Gastrocnemius medialis (tissue), 4 donors: Measurements from ENCODE around the gene ATP11B. TPM values are rescaled to one million over a fixed set of nuclear protein-coding genes. Genes with fewer than 3 reads are reported as not detected.
A peak's percentile ranks its signal among the peaks of the same experiment; 100 is the strongest.

Source experiments
- ATAC-seq, 2 donors: fragments of 150-250 bp; one replicate each; pipeline ENCODE4 v1.9.1; 2016
- DNase-seq, 2 donors: peaks; one replicate each; pipeline ENCODE4 v3.0.0-alpha.2; 2019
- H3K27ac ChIP-seq, 4 donors: fragments of 200-600 bp; sonication (generic); 1 replicate in 1 of 4; 2 replicates in 3 of 4; pipeline ENCODE4 v1.5.1; 2016 to 2018; ENCODE audit warnings: mild to moderate bottlenecking in 2 of 4, moderate library complexity in 1 of 4
- H3K27me3 ChIP-seq, 3 donors: fragments of 200-600 bp; sonication (generic) in 2 of 3; 1 replicate in 1 of 3; 2 replicates in 2 of 3; pipeline versions ENCODE4 v1.5.1 to v1.6.0; 2016 to 2019; ENCODE audit warnings: mild to moderate bottlenecking in 1 of 3, moderate library complexity in 1 of 3
- H3K36me3 ChIP-seq, 2 donors: fragments of 200-600 bp; sonication (generic) in 1 of 2; one replicate each; pipeline ENCODE4 v1.5.1; 2017 to 2018
- H3K4me1 ChIP-seq, 2 donors: fragments of 200-600 bp; sonication (generic) in 1 of 2; one replicate each; pipeline ENCODE4 v1.5.1; 2016 to 2017; ENCODE audit warnings: mild to moderate bottlenecking in 2 of 2
- H3K4me3 ChIP-seq, 4 donors: fragments of 200-600 bp; sonication (generic) in 3 of 4; 1 replicate in 1 of 4; 2 replicates in 3 of 4; pipeline ENCODE4 v1.5.1; 2016 to 2019; ENCODE audit warnings: mild to moderate bottlenecking in 2 of 4
- H3K9me3 ChIP-seq, 3 donors: fragments of 200-600 bp; sonication (generic) in 2 of 3; 1 replicate in 1 of 3; 2 replicates in 2 of 3; pipeline ENCODE4 v1.5.1; 2016 to 2019
- POLR2A ChIP-seq, 2 donors: fragments of 450-650 bp; IDR thresholded peaks; one replicate each; pipeline ENCODE4 v1.6.1; 2017; ENCODE audit warnings: antibody characterized with exemption in 2 of 2, mild to moderate bottlenecking in 2 of 2, moderate library complexity in 2 of 2
- in situ Hi-C, 4 donors: fragments of 200-750 bp; cut with MboI; loops; one replicate each; pipeline versions ENCODE4 v1.15.0 to v1.8.0; 2017; ENCODE audit warnings: low sequenced_read_pairs in 4 of 4
- intact Hi-C: fragments of 100-400 bp; cut with DNase I; formaldehyde crosslinking; loops from one replicate; pipeline ENCODE4 v1.15.1; 2023; ENCODE audit warnings: low total_unique reads
- total RNA-seq, 4 donors: library from RNA; depleted of rRNA; stranded (reverse); fragments of >200 nt; gene quantifications; one replicate each; pipeline versions ENCODE4 v1.1.0 to v1.2.3, GENCODE V29; 2016
- TF ChIP-seq, protein P1 (sequence below), 5 experiments: fragments of 450-650 bp in 3 of 5; fragments of 200-600 bp in 2 of 5; sonication (generic) in 2 of 5; IDR thresholded peaks in 4 of 5; conservative IDR thresholded peaks in 1 of 5; 1 replicate in 4 of 5; 2 replicates in 1 of 5; pipeline ENCODE4 v1.5.1; 2016 to 2019; ENCODE audit warnings: antibody characterized with exemption in 5 of 5, mild to moderate bottlenecking in 3 of 5, moderate library complexity in 3 of 5

Gene ATP11B
- total RNA-seq, 4 donors from 2014 or later: 16.3 to 44.6 (median 23.4) TPM

GRCh38 chr3:182802413-182803390, 9.4 kb downstream of the ATP11B start:
- peak overlapping the region in 2 of 4 donors; percentile 23 to 41 for H3K27ac ChIP-seq
- in situ Hi-C loops: no loop called here
- no peak for DNase-seq
- H3K4me3 ChIP-seq: no peak overlapping the region
- no peaks in the 10 kb centered on the region for H3K9me3 ChIP-seq
- ATAC-seq: peak in 1 of 2 donors; percentile 61
- no peaks in the 10 kb centered on the region for H3K27me3 ChIP-seq
- H3K36me3 ChIP-seq: no peaks in the 10 kb centered on the region
- H3K4me1 ChIP-seq: peaks cover 26 to 41% of the 10 kb centered on the region in 2 donors
- intact Hi-C loops: no loop called here
- TF ChIP-seq POLR2A (IDR thresholded peaks at IDR 0.05): no peak
- TF ChIP-seq, protein P1, sequence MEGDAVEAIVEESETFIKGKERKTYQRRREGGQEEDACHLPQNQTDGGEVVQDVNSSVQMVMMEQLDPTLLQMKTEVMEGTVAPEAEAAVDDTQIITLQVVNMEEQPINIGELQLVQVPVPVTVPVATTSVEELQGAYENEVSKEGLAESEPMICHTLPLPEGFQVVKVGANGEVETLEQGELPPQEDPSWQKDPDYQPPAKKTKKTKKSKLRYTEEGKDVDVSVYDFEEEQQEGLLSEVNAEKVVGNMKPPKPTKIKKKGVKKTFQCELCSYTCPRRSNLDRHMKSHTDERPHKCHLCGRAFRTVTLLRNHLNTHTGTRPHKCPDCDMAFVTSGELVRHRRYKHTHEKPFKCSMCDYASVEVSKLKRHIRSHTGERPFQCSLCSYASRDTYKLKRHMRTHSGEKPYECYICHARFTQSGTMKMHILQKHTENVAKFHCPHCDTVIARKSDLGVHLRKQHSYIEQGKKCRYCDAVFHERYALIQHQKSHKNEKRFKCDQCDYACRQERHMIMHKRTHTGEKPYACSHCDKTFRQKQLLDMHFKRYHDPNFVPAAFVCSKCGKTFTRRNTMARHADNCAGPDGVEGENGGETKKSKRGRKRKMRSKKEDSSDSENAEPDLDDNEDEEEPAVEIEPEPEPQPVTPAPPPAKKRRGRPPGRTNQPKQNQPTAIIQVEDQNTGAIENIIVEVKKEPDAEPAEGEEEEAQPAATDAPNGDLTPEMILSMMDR (IDR thresholded peaks at IDR 0.05 in 4 of 5, conservative IDR thresholded peaks at IDR 0.05 in 1 of 5): no peak

DNA sequence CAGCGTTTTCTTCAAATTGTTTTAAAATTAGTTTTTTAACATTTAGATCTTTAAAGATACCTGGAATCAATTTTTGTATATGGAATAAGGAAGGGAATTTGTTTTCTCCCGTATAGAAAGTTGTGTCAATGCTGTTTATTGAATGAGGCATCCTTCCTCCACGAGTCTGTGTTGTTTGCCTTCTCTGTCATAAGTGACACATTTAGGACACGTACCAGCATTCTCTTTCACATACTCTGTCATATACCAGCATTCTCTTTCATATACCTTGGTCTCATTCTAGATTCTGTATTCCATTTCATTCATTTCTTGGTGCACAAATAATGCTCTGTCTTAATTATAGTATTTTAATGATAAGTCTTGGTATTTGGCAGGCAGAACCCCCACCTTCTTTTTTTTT, 10.3 kb downstream of the ATP11B start:
- DNase-seq: no peak
- no peak overlapping the region for H3K27ac ChIP-seq
- no peaks in the 10 kb centered on the region for H3K36me3 ChIP-seq
- H3K27me3 ChIP-seq: no peaks in the 10 kb centered on the region
- in situ Hi-C loops (no loop called here), intact Hi-C loops (no loop called here)
- no peaks in the 10 kb centered on the region for H3K9me3 ChIP-seq
- ATAC-seq: no peak
- TF ChIP-seq, protein P1 (IDR thresholded peaks at IDR 0.05 in 4 of 5, conservative IDR thresholded peaks at IDR 0.05 in 1 of 5): no peak
- no peak for TF ChIP-seq POLR2A (IDR thresholded peaks at IDR 0.05)
- no peak overlapping the region for H3K4me3 ChIP-seq
- H3K4me1 ChIP-seq: peaks cover 27 to 39% of the 10 kb centered on the region in 2 donors

DNA sequence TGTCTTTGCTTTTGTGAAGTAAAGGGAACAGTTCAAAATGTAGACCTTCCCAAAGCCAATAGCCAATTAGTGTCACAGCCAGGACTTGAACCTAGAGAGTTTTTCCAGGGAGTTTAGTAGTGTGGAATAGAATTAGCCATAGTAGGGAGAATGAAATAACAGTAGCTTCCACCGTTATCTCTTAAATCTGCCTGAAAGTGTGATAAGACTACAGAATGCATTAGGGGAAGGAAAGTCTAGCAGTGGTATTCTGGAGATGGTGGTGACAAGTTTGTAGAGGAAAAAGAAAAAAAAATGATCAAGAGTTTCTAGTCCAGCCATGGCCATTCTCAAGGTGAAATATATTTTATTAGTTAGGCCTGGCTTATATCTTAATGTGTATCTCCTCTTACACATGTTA, 13.8 kb downstream of the ATP11B start:
- Histone ChIP-seq H3K4me1 (peaks cover 45 to 53% of the 10 kb centered on the region in 2 donors), H3K27ac (no peak overlapping the region), H3K4me3 (no peak overlapping the region), H3K9me3 (no peaks in the 10 kb centered on the region), H3K36me3 (no peaks in the 10 kb centered on the region), H3K27me3 (no peaks in the 10 kb centered on the region)
- TF ChIP-seq, protein P1 (IDR thresholded peaks at IDR 0.05 in 4 of 5, conservative IDR thresholded peaks at IDR 0.05 in 1 of 5): no peak
- no peak for TF ChIP-seq POLR2A (IDR thresholded peaks at IDR 0.05)
- intact Hi-C loops (no loop called here), in situ Hi-C loops (no loop called here)
- DNase-seq (no peak), ATAC-seq (no peak)

- H3K27me3 ChIP-seq: no peaks in the 10 kb centered on the region
- ATAC-seq (no peak), DNase-seq (no peak)
- no peak overlapping the region for H3K4me3 ChIP-seq
- H3K9me3 ChIP-seq: no peaks in the 10 kb centered on the region
- no peaks in the 10 kb centered on the region for H3K36me3 ChIP-seq
- no peak for TF ChIP-seq POLR2A (IDR thresholded peaks at IDR 0.05)
- TF ChIP-seq, protein P1 (IDR thresholded peaks at IDR 0.05 in 4 of 5, conservative IDR thresholded peaks at IDR 0.05 in 1 of 5): no peak
- H3K4me1 ChIP-seq: peaks cover 42 to 44% of the 10 kb centered on the region in 2 donors
- no peak overlapping the region for H3K27ac ChIP-seq
- intact Hi-C loops (no loop called here), in situ Hi-C loops (no loop called here)
These were observed 14.9 kb downstream of the ATP11B start for GRCh38 chr3:182808041-182808770.
